Measurements from ENCODE around the gene CCL3.

DNA sequence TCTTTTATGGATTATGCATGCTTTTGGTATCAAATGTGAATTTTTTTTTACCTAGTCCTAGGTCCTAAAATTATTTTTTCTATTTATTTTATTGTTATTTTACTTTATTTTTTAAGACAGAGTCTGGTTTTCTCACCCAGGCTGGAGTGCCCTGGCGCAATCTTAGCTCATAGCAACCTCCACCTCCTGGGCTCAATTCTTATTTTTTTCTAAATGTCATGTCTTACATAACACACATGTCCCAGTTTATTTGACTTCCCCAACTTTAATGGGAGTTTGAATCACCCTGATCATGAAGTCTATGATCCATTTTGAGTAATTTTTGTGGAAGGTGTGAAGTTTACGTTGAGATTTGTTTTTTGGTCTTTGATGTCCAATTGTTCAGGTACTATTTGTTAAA lies 29.1 kb downstream of the CCL3 start:
- TF ChIP-seq, protein P1, sequence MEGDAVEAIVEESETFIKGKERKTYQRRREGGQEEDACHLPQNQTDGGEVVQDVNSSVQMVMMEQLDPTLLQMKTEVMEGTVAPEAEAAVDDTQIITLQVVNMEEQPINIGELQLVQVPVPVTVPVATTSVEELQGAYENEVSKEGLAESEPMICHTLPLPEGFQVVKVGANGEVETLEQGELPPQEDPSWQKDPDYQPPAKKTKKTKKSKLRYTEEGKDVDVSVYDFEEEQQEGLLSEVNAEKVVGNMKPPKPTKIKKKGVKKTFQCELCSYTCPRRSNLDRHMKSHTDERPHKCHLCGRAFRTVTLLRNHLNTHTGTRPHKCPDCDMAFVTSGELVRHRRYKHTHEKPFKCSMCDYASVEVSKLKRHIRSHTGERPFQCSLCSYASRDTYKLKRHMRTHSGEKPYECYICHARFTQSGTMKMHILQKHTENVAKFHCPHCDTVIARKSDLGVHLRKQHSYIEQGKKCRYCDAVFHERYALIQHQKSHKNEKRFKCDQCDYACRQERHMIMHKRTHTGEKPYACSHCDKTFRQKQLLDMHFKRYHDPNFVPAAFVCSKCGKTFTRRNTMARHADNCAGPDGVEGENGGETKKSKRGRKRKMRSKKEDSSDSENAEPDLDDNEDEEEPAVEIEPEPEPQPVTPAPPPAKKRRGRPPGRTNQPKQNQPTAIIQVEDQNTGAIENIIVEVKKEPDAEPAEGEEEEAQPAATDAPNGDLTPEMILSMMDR (conservative IDR thresholded peaks at IDR 0.05; ENCODE audit: low read length): no peak
- no peak for TF ChIP-seq EZH2phosphoT487 (IDR thresholded peaks at IDR 0.05; ENCODE audit: borderline replicate concordance)

Data from Loucy (cell line).